IMR-90 (cell line): ENCODE data around the gene GIMAP4. TPM values are rescaled to one million over a fixed set of nuclear protein-coding genes. Genes with fewer than 3 reads are reported as not detected.

Source experiments
- ATAC-seq: fragments of 200-7000 bp; cut with Tn5 transposase; 2 replicates; pipeline ENCODE4 v1.9.1; 2020; ENCODE audit warnings: low read depth, mild to moderate bottlenecking, moderate library complexity
- BruUV-seq: library from RNA; stranded (reverse); fragments of 400-500 nt; replicated peaks from 2 replicates; lab custom pipeline; 2021; lab: Mats Ljungman, UMichigan
- CTCF ChIA-PET: fragments of 300-600 bp; formaldehyde crosslinking; extraction: SDS; loops from one replicate; lab custom pipeline; 2021; ENCODE audit warnings: antibody characterized with exemption; lab: Yijun Ruan, JAX
- POLR2A ChIA-PET: fragments of 300-600 bp; sonication (Branson Sonifier 250); formaldehyde crosslinking; loops from one replicate; lab custom pipeline; 2022; ENCODE audit warnings: antibody characterized with exemption; ENCODE audit not compliant: unreplicated experiment; lab: Charles Lee
- DNase-seq: peaks from one replicate; pipeline ENCODE4 v3.0.0; 2013
- H2AFZ ChIP-seq: replicated peaks from 2 replicates; pipeline ENCODE3; 2013; ENCODE audit warnings: low read length, mild to moderate bottlenecking; ENCODE audit not compliant: poor library complexity
- H2AK5ac ChIP-seq: 2 replicates; pipeline ENCODE4 v1.6.1; 2013; ENCODE audit warnings: low read depth, low read length, inconsistent platforms
- H2AK9ac ChIP-seq: replicated peaks from 2 replicates; pipeline ENCODE3; 2013; ENCODE audit warnings: mild to moderate bottlenecking, low read depth, low read length, moderate library complexity; ENCODE audit not compliant: poor library complexity
- H2BK120ac ChIP-seq: 2 replicates; pipeline ENCODE4 v1.6.1; 2013; ENCODE audit warnings: low read depth, low read length, inconsistent platforms
- H2BK15ac ChIP-seq: 3 replicates; pipeline ENCODE4 v1.6.1; 2013; ENCODE audit warnings: low read depth, low read length, inconsistent platforms
- H2BK20ac ChIP-seq: 2 replicates; pipeline ENCODE4 v1.6.1; 2013; ENCODE audit warnings: low read depth, mild to moderate bottlenecking, inconsistent platforms, low read length, moderate library complexity
- H2BK5ac ChIP-seq: 2 replicates; pipeline ENCODE4 v1.6.1; 2013; ENCODE audit warnings: mild to moderate bottlenecking, low read depth, low read length, inconsistent platforms; ENCODE audit not compliant: poor library complexity, severe bottlenecking
- H3K14ac ChIP-seq: replicated peaks from 2 replicates; pipeline ENCODE4 v1.6.1; 2013; ENCODE audit warnings: low read depth, low read length, inconsistent platforms
- H3K18ac ChIP-seq: 2 replicates; pipeline ENCODE4 v1.6.1; 2013; ENCODE audit warnings: low read depth, low read length, control low read depth
- H3K23ac ChIP-seq: 2 replicates; pipeline ENCODE4 v1.6.1; 2013; ENCODE audit warnings: low read depth, low read length, inconsistent platforms
- H3K27ac ChIP-seq: 2 replicates; pipeline ENCODE4 v1.5.1; 2013; ENCODE audit warnings: mild to moderate bottlenecking, control low read depth, low read length; ENCODE audit not compliant: insufficient read depth
- H3K27me3 ChIP-seq: 2 replicates; pipeline ENCODE4 v1.6.1; 2013; ENCODE audit warnings: low read length; ENCODE audit not compliant: control insufficient read depth, insufficient read depth
- H3K36me3 ChIP-seq: 2 replicates; pipeline ENCODE4 v1.6.1; 2013; ENCODE audit warnings: low read length, mixed read lengths; ENCODE audit not compliant: control insufficient read depth, insufficient read depth
- H3K4ac ChIP-seq: 2 replicates; pipeline ENCODE4 v1.6.1; 2013; ENCODE audit warnings: low read depth, low read length, inconsistent platforms
- H3K4me1 ChIP-seq: 2 replicates; pipeline ENCODE4 v1.6.1; 2013; ENCODE audit warnings: low read length, mixed read lengths; ENCODE audit not compliant: control insufficient read depth, insufficient read depth
- H3K4me2 ChIP-seq: 2 replicates; pipeline ENCODE4 v1.6.1; 2013; ENCODE audit warnings: low read depth, mild to moderate bottlenecking, control low read depth, low read length, moderate library complexity
- H3K4me3 ChIP-seq: 2 replicates; pipeline ENCODE4 v1.5.1; 2013; ENCODE audit warnings: low read depth, mild to moderate bottlenecking, control low read depth, low read length, moderate library complexity; ENCODE audit not compliant: insufficient read depth
- H3K56ac ChIP-seq: 2 replicates; pipeline ENCODE4 v1.6.1; 2013; ENCODE audit warnings: low read length, inconsistent platforms; ENCODE audit not compliant: insufficient read depth; ENCODE audit errors: extremely low read depth
- H3K79me1 ChIP-seq, 2 experiments: 2 replicates each; pipeline ENCODE4 v1.6.1; 2013; ENCODE audit warnings: low read length in 2 of 2, inconsistent platforms in 1 of 2, low read depth in 1 of 2
- H3K9ac ChIP-seq: 2 replicates; pipeline ENCODE4 v1.6.1; 2013; ENCODE audit warnings: low read depth, low read length, control low read depth
- H3K9me1 ChIP-seq: 2 replicates; pipeline ENCODE4 v1.6.1; 2013; ENCODE audit warnings: low read length, inconsistent platforms; ENCODE audit not compliant: insufficient read depth
- H3K9me3 ChIP-seq: 2 replicates; pipeline ENCODE4 v1.6.1; 2013; ENCODE audit warnings: low read length; ENCODE audit not compliant: control insufficient read depth, insufficient read depth
- H4K20me1 ChIP-seq: 2 replicates; pipeline ENCODE4 v1.6.1; 2013; ENCODE audit warnings: low read length, inconsistent platforms; ENCODE audit not compliant: insufficient read depth
- H4K5ac ChIP-seq: 2 replicates; pipeline ENCODE4 v1.6.1; 2013; ENCODE audit warnings: mild to moderate bottlenecking, low read depth, low read length, control low read depth
- H4K8ac ChIP-seq, 2 experiments: 2 replicates each; pipeline ENCODE4 v1.6.1; 2013; ENCODE audit warnings: low read depth in 2 of 2, low read length in 2 of 2, control low read depth in 1 of 2, inconsistent platforms in 1 of 2
- H4K91ac ChIP-seq: 2 replicates; pipeline ENCODE4 v1.6.1; 2013; ENCODE audit warnings: low read depth, low read length, inconsistent platforms; ENCODE audit not compliant: insufficient read depth
- BHLHE40 ChIP-seq: fragments of 150-350 bp; IDR thresholded peaks from 2 replicates; pipeline ENCODE4 v1.6.1; 2016; ENCODE audit warnings: mild to moderate bottlenecking, low read depth, low read length
- CEBPB ChIP-seq: IDR thresholded peaks from 2 replicates; pipeline ENCODE4 v1.6.1; 2012; ENCODE audit warnings: low read depth, low read length, improper control_type of control experiment
- CHD1 ChIP-seq: IDR thresholded peaks from 2 replicates; pipeline ENCODE4 v1.6.1; 2012; ENCODE audit warnings: low read depth, low read length, improper control_type of control experiment
- FOS ChIP-seq: fragments of 150-350 bp; IDR thresholded peaks from 2 replicates; pipeline ENCODE4 v1.6.1; 2016; ENCODE audit warnings: low read depth, low read length
- MAFK ChIP-seq: IDR thresholded peaks from 2 replicates; pipeline ENCODE4 v1.6.1; 2012; ENCODE audit warnings: low read depth, low read length, improper control_type of control experiment
- MAZ ChIP-seq: IDR thresholded peaks from 2 replicates; pipeline ENCODE4 v1.6.1; 2012; ENCODE audit warnings: low read depth, mild to moderate bottlenecking, low read length, improper control_type of control experiment, moderate library complexity, borderline replicate concordance
- MXI1 ChIP-seq: IDR thresholded peaks from 2 replicates; pipeline ENCODE4 v1.6.1; 2012; ENCODE audit warnings: low read depth, mild to moderate bottlenecking, low read length, moderate library complexity, borderline replicate concordance
- NFE2L2 ChIP-seq: fragments of 150-350 bp; IDR thresholded peaks from 2 replicates; pipeline ENCODE4 v1.6.1; 2016; ENCODE audit warnings: low read depth, mild to moderate bottlenecking, low read length
- POLR2A ChIP-seq: IDR thresholded peaks from 2 replicates; pipeline ENCODE4 v1.6.1; 2012; ENCODE audit warnings: mild to moderate bottlenecking, low read depth, low read length
- RAD21 ChIP-seq: IDR thresholded peaks from 2 replicates; pipeline ENCODE4 v1.6.1; 2012; ENCODE audit warnings: low read length, improper control_type of control experiment
- RCOR1 ChIP-seq: IDR thresholded peaks from 2 replicates; pipeline ENCODE4 v1.6.1; 2012; ENCODE audit warnings: mild to moderate bottlenecking, low read length, improper control_type of control experiment; ENCODE audit not compliant: insufficient replicate concordance
- RFX5 ChIP-seq: IDR thresholded peaks from 2 replicates; pipeline ENCODE4 v1.8.0; 2012; ENCODE audit warnings: low read depth, mild to moderate bottlenecking, low read length, moderate library complexity
- SMC3 ChIP-seq: fragments of 150-350 bp; IDR thresholded peaks from 2 replicates; pipeline ENCODE4 v1.6.1; 2016; ENCODE audit warnings: low read depth, mild to moderate bottlenecking, antibody characterized with exemption, low read length, moderate library complexity
- USF2 ChIP-seq: fragments of 150-350 bp; IDR thresholded peaks from 2 replicates; pipeline ENCODE4 v1.6.1; 2017; ENCODE audit warnings: mild to moderate bottlenecking, antibody characterized with exemption, low read length, low read depth
- WGBS, 2 experiments: methylation state at CpG; one replicate each; pipeline versions ENCODE4 v1.1.5 to v1.1.7; 2013; ENCODE audit warnings: missing lambda C conversion rate in 2 of 2; ENCODE audit not compliant: insufficient read length in 1 of 2; ENCODE audit errors: extremely low coverage in 2 of 2; 5-methylcytosine and 5-hydroxymethylcytosine counted together
- dilution Hi-C: fragments of 300-500 bp; cut with HindIII; formaldehyde crosslinking; loops from one replicate; pipeline ENCODE4 v1.14.3; 2018; ENCODE audit warnings: low sequenced_read_pairs; ENCODE audit not compliant: unreplicated experiment
- in situ Hi-C: fragments of 300-500 bp; cut with MboI; formaldehyde crosslinking; loops from 3 replicates; pipeline ENCODE4 v1.14.3; 2019; ENCODE audit warnings: low sequenced_read_pairs, inconsistent platforms, mixed read lengths
- intact Hi-C: fragments of 100-400 bp; cut with micrococcal nuclease; formaldehyde crosslinking; loops from 2 replicates; pipeline ENCODE4 v1.10.0; 2022
- polyA plus RNA-seq, 3 experiments: library from polyadenylated mRNA; depleted of rRNA; stranded (reverse); fragments of >200 nt; gene quantifications; 2 replicates each; pipeline ENCODE4 v1.2.3, GENCODE V29; 2012; ENCODE audit warnings: low replicate concordance in 1 of 3
- total RNA-seq: library from RNA; depleted of rRNA; stranded (reverse); fragments of >200 nt; gene quantifications from 2 replicates; pipeline ENCODE4 v1.2.3, GENCODE V29; 2012
- TF ChIP-seq, protein P1 (sequence below): fragments of 150-350 bp; IDR thresholded peaks from 2 replicates; pipeline ENCODE4 v1.6.1; 2016; ENCODE audit warnings: low read depth, mild to moderate bottlenecking, low read length, moderate library complexity, borderline replicate concordance
- TF ChIP-seq, protein P2 (sequence below): conservative IDR thresholded peaks from 2 replicates; pipeline ENCODE4 v1.5.1; 2012; ENCODE audit warnings: mild to moderate bottlenecking, low read depth, low read length, improper control_type of control experiment

Gene GIMAP4
- total and polyA plus RNA-seq, 2 of the 4 experiments (the other 2 are of a cell fraction), result not detected

- no peak overlapping the region for H3K18ac ChIP-seq
- no peak overlapping the region for H3K9ac ChIP-seq
- DNase-seq (no peak), ATAC-seq (no peak)
- H3K9me3 ChIP-seq, result peaks cover 9% of the 10 kb centered on the region
- no peaks in the 10 kb centered on the region for H3K27me3 ChIP-seq
- ChIA-PET CTCF (no interaction called here), POLR2A (no interaction called here)
- H3K36me3 ChIP-seq, result no peaks in the 10 kb centered on the region
- BruUV-seq, result no TSS peak
- no peak overlapping the region for H2AK9ac ChIP-seq
- H2BK120ac ChIP-seq, result no peak overlapping the region
- no peak overlapping the region for H4K5ac ChIP-seq
- H3K56ac ChIP-seq, result no peak overlapping the region
- H3K23ac ChIP-seq, result no peak overlapping the region
- H3K4ac ChIP-seq, result no peak overlapping the region
- H2BK5ac ChIP-seq, result no peak overlapping the region
- TF ChIP-seq CEBPB (no peak), MXI1 (no peak), RCOR1 (no peak), RAD21 (no peak), USF2 (no peak), MAFK (no peak), BHLHE40 (no peak), NFE2L2 (no peak), POLR2A (no peak), FOS (no peak), SMC3 (no peak), CHD1 (no peak), RFX5 (no peak), MAZ (no peak)
- TF ChIP-seq, protein P1, sequence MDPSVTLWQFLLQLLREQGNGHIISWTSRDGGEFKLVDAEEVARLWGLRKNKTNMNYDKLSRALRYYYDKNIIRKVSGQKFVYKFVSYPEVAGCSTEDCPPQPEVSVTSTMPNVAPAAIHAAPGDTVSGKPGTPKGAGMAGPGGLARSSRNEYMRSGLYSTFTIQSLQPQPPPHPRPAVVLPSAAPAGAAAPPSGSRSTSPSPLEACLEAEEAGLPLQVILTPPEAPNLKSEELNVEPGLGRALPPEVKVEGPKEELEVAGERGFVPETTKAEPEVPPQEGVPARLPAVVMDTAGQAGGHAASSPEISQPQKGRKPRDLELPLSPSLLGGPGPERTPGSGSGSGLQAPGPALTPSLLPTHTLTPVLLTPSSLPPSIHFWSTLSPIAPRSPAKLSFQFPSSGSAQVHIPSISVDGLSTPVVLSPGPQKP, result no peak
- TF ChIP-seq, protein P2, sequence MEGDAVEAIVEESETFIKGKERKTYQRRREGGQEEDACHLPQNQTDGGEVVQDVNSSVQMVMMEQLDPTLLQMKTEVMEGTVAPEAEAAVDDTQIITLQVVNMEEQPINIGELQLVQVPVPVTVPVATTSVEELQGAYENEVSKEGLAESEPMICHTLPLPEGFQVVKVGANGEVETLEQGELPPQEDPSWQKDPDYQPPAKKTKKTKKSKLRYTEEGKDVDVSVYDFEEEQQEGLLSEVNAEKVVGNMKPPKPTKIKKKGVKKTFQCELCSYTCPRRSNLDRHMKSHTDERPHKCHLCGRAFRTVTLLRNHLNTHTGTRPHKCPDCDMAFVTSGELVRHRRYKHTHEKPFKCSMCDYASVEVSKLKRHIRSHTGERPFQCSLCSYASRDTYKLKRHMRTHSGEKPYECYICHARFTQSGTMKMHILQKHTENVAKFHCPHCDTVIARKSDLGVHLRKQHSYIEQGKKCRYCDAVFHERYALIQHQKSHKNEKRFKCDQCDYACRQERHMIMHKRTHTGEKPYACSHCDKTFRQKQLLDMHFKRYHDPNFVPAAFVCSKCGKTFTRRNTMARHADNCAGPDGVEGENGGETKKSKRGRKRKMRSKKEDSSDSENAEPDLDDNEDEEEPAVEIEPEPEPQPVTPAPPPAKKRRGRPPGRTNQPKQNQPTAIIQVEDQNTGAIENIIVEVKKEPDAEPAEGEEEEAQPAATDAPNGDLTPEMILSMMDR, result no peak
- no peak overlapping the region for H3K4me3 ChIP-seq
- no peak overlapping the region for H3K27ac ChIP-seq
- dilution Hi-C loops, result no loop called here
- H3K9me1 ChIP-seq, result no peaks in the 10 kb centered on the region
- H4K91ac ChIP-seq, result no peak overlapping the region
- no peak overlapping the region for H3K4me2 ChIP-seq
- no peaks in the 10 kb centered on the region for H3K4me1 ChIP-seq
- H3K79me1 ChIP-seq, result no peaks in the 10 kb centered on the region
- no peak overlapping the region for H2BK15ac ChIP-seq
- H4K8ac ChIP-seq, result no peak overlapping the region
- H2BK20ac ChIP-seq, result no peak overlapping the region
- in situ Hi-C loops, result no loop called here
- intact Hi-C loops, result no loop called here
- no CpG with 5 or more reads among the region's 2 CpGs for WGBS, 2 experiments
- H2AK5ac ChIP-seq, result no peak overlapping the region
- no peaks in the 10 kb centered on the region for H4K20me1 ChIP-seq
- no peak overlapping the region for H2AFZ ChIP-seq
- no peak overlapping the region for H3K14ac ChIP-seq
Measured at GRCh38 chr7:150524018-150524417, 43.2 kb upstream of the GIMAP4 start.
